Transverse colon (tissue), 4 donors: ENCODE data around the gene GLYATL1B. TPM values are rescaled to one million over a fixed set of nuclear protein-coding genes. Genes with fewer than 3 reads are reported as not detected.

Experiments used
- DNase-seq: peaks from one replicate; pipeline ENCODE4 v3.0.0-alpha.2; 2019
- H3K27ac ChIP-seq, 4 donors: fragments of 200-600 bp; sonication (generic); 2 replicates each; pipeline ENCODE4 v1.5.1; 2016 to 2018; ENCODE audit warnings: inconsistent platforms in 4 of 4
- H3K27me3 ChIP-seq: fragments of 200-600 bp; sonication (generic); 2 replicates; pipeline ENCODE4 v1.5.1; 2017; ENCODE audit warnings: inconsistent platforms
- H3K36me3 ChIP-seq, 4 donors: fragments of 200-600 bp; sonication (generic); 2 replicates each; pipeline ENCODE4 v1.5.1; 2017 to 2019; ENCODE audit warnings: inconsistent platforms in 4 of 4
- H3K4me1 ChIP-seq, 4 donors: fragments of 200-600 bp; sonication (generic); 2 replicates each; pipeline ENCODE4 v1.5.1; 2017 to 2020; ENCODE audit warnings: inconsistent platforms in 4 of 4
- H3K4me3 ChIP-seq, 4 donors: fragments of 200-600 bp; sonication (generic); 1 replicate in 1 of 4; 2 replicates in 3 of 4; pipeline versions ENCODE4 v1.5.1 to v1.6.1; 2017 to 2019; ENCODE audit warnings: inconsistent platforms in 4 of 4
- H3K9me3 ChIP-seq, 2 donors: fragments of 200-600 bp; sonication (generic); 2 replicates each; pipeline ENCODE4 v1.5.1; 2017 to 2019; ENCODE audit warnings: inconsistent platforms in 2 of 2
- CTCF ChIP-seq, 5 experiments: fragments of 200-600 bp in 3 of 5; fragments of 450-650 bp in 2 of 5; sonication (generic) in 3 of 5; IDR thresholded peaks; 1 replicate in 2 of 5; 2 replicates in 3 of 5; pipeline ENCODE4 v1.5.1; 2016 to 2017; ENCODE audit warnings: antibody characterized with exemption in 5 of 5, inconsistent platforms in 3 of 5, mild to moderate bottlenecking in 2 of 5, moderate library complexity in 1 of 5
- EP300 ChIP-seq: sonication (generic); formaldehyde crosslinking; IDR thresholded peaks from one replicate; pipeline ENCODE4 v1.6.1; 2017; ENCODE audit warnings: antibody characterized with exemption, low read depth
- POLR2A ChIP-seq: fragments of 450-650 bp; IDR thresholded peaks from one replicate; pipeline ENCODE4 v1.6.1; 2016; ENCODE audit warnings: antibody characterized with exemption, mild to moderate bottlenecking, moderate library complexity
- POLR2AphosphoS5 ChIP-seq, 3 donors: sonication (generic); formaldehyde crosslinking; IDR thresholded peaks; one replicate each; pipeline ENCODE4 v1.6.1; 2016; ENCODE audit warnings: antibody characterized with exemption in 3 of 3
- whole genome bisulfite sequencing, 2 donors: methylation state at CpG; one replicate each; pipeline ENCODE4 v1.1.5; 2018; ENCODE audit warnings: low coverage in 1 of 2; 5-methylcytosine and 5-hydroxymethylcytosine counted together
- in situ Hi-C, 4 donors: fragments of 200-750 bp; cut with MboI; loops; one replicate each; pipeline versions ENCODE4 v1.15.0 to v1.15.1; 2017; ENCODE audit warnings: low sequenced_read_pairs in 3 of 4, low pct_ligation_motif_present in 1 of 4, low pct_unique_long_range_greater_than_20kb in 1 of 4
- intact Hi-C: fragments of 100-400 bp; cut with DNase I; formaldehyde crosslinking; loops from one replicate; pipeline ENCODE4 v1.15.1; 2023; ENCODE audit warnings: low total_unique reads
- total RNA-seq, 4 donors: library from RNA; depleted of rRNA; stranded (reverse); fragments of >200 nt; gene quantifications; one replicate each; pipeline ENCODE4 v1.1.0, GENCODE V29; 2016

GLYATL1B gene
- total RNA-seq, 4 donors from 2014 or later = not detected

- Histone ChIP-seq H3K36me3 (peaks cover 0 to 4% (median 0%) of the 10 kb centered on the region in 4 donors), H3K4me3 (no peak overlapping the region), H3K27ac (no peak overlapping the region), H3K9me3 (peaks cover 15 to 23% of the 10 kb centered on the region in 2 donors), H3K27me3 (no peaks in the 10 kb centered on the region), H3K4me1 (no peaks in the 10 kb centered on the region)
- intact Hi-C loops (no loop called here), in situ Hi-C loops (no loop called here)
- WGBS, 2 donors = 94 to 96% methylated on average over 3 of the region's 3 CpGs
- TF ChIP-seq CTCF (IDR thresholded peaks at IDR 0.05) (no peak), EP300 (no peak), POLR2AphosphoS5 (IDR thresholded peaks at IDR 0.05) (no peak), POLR2A (no peak)
- no peak for DNase-seq
Observed at GRCh38 chr11:59114344-59114743, 28.2 kb downstream of the GLYATL1B start.

- H3K4me3 ChIP-seq = no peak overlapping the region
- peaks cover 0 to 4% (median 0%) of the 10 kb centered on the region in 4 donors for H3K36me3 ChIP-seq
- no peak overlapping the region for H3K27ac ChIP-seq
- no peaks in the 10 kb centered on the region for H3K27me3 ChIP-seq
- H3K4me1 ChIP-seq = no peaks in the 10 kb centered on the region
- intact Hi-C loops (no loop called here), in situ Hi-C loops (no loop called here)
- 90 to 100% methylated on average over 1 of the region's 1 CpG for WGBS, 2 donors
- H3K9me3 ChIP-seq = peaks cover 15 to 23% of the 10 kb centered on the region in 2 donors
- no peak for DNase-seq
- no peak for TF ChIP-seq POLR2AphosphoS5 (IDR thresholded peaks at IDR 0.05)
- no peak for TF ChIP-seq CTCF (IDR thresholded peaks at IDR 0.05)
- no peak for TF ChIP-seq POLR2A
Observed at GRCh38 chr11:59115553-59115952, 29.4 kb downstream of the GLYATL1B start.

GRCh38 chr11:59117774-59118173 lies 31.7 kb downstream of the GLYATL1B start:
- intact Hi-C loops = no loop called here
- H3K36me3 ChIP-seq = peaks cover 0 to 4% (median 0%) of the 10 kb centered on the region in 4 donors
- no peak overlapping the region for H3K4me3 ChIP-seq
- in situ Hi-C loops = no loop called here
- peaks cover 15 to 23% of the 10 kb centered on the region in 2 donors for H3K9me3 ChIP-seq
- no peaks in the 10 kb centered on the region for H3K27me3 ChIP-seq
- TF ChIP-seq POLR2AphosphoS5 (IDR thresholded peaks at IDR 0.05) (no peak), POLR2A (no peak), CTCF (IDR thresholded peaks at IDR 0.05) (no peak), EP300 (no peak)
- no peak overlapping the region for H3K27ac ChIP-seq
- WGBS, 2 donors = 98 to 100% methylated on average over 2 of the region's 2 CpGs
- no peaks in the 10 kb centered on the region for H3K4me1 ChIP-seq
- no peak for DNase-seq

- H3K4me3 ChIP-seq = no peak overlapping the region
- H3K9me3 ChIP-seq = peaks cover 15 to 23% of the 10 kb centered on the region in 2 donors
- no peak overlapping the region for H3K27ac ChIP-seq
- intact Hi-C loops = no loop called here
- H3K27me3 ChIP-seq = no peaks in the 10 kb centered on the region
- DNase-seq = no peak
- in situ Hi-C loops = no loop called here
- peaks cover 0 to 4% (median 0%) of the 10 kb centered on the region in 4 donors for H3K36me3 ChIP-seq
- H3K4me1 ChIP-seq = no peaks in the 10 kb centered on the region
- TF ChIP-seq POLR2A (no peak), POLR2AphosphoS5 (IDR thresholded peaks at IDR 0.05) (no peak), EP300 (no peak), CTCF (IDR thresholded peaks at IDR 0.05) (no peak)
Observed at GRCh38 chr11:59119826-59120225, 33.7 kb downstream of the GLYATL1B start.
